ENCODE measurements around the gene PTPN13.

DNA sequence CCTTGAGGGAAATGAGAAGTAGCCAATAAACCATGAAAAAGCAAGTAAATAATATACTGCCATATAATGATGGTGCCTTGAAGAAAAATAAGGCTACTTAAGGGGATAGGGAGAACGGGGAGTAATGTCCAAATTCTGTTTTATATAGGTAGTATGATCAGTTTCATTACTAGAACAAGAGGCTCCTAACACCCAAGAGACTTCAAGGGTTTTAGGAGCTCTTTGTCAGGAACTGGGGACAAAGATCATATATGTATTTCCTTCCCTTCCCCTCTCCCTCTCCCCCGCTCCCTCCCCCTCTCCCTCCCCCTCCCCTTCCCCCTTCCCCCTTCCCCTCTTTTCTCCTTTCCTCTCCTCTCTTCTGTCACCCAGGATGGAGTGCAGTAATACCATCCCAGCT is 127.3 kb downstream of the PTPN13 start:
- TF ChIP-seq CTCF (IDR thresholded peaks at IDR 0.05) (no peak), POLR2A (IDR thresholded peaks at IDR 0.05) (no peak), EP300 (IDR thresholded peaks at IDR 0.05; ENCODE audit: low read depth) (no peak)
